GM04504 (cell line): Measurements from ENCODE around the gene CD63.
A peak's percentile ranks its signal among the peaks of the same experiment; 100 is the strongest.

ENCODE experiments used
- DNase-seq: peaks from one replicate; pipeline ENCODE4 v3.0.0-alpha.2; 2012; ENCODE audit warnings: low read depth

Gene CD63

DNA sequence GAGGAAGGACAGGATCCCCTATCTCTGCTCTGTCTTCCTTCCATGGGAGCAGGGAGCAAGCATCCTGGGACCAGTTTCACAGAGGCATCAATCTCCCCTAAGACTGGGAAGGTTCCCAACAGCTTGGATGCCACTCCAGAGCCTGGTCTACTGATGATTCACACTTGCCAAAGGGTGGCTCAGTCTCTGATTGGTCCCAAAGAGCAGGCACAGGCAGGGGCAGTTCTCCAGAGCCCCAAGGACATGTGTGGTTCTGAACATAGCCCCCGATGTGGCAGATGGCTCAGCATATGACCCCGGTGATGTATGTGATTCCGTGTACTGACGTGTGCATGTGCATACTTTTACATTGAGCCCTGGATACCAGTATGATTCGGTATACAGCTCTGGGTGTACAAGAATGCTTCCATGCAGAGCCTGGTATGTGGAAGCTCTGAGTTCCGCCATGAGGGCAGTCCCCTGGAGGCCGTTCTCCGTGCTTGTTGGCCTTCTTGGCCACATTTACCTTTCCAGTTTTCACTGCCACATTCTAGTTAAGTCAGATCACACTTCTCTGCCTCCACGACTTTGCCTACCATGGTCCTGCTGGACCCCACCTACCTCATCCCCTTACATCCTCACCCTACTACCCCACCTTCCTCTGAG is 42.3 kb downstream of the CD63 start:
- peak; percentile 1 for DNase-seq

DNA sequence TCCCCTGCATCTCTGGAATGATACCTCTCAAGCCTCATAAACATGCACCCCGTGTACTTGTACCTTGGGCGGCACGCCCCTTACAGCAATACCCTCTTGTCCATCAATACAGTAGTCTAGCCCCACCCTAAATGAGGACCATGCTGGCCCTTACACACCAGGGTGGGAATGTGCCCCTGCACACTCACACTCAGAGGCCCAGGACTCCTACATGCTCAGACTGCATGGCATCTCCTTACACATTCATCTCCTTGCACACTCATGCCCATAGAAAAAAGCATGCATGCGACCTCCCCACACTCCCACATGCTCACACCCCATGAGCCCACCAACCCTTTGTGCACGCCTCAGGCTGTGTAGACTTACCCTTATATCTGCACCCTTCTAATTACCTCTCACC is 43.1 kb downstream of the CD63 start:
- DNase-seq, result no peak

DNA sequence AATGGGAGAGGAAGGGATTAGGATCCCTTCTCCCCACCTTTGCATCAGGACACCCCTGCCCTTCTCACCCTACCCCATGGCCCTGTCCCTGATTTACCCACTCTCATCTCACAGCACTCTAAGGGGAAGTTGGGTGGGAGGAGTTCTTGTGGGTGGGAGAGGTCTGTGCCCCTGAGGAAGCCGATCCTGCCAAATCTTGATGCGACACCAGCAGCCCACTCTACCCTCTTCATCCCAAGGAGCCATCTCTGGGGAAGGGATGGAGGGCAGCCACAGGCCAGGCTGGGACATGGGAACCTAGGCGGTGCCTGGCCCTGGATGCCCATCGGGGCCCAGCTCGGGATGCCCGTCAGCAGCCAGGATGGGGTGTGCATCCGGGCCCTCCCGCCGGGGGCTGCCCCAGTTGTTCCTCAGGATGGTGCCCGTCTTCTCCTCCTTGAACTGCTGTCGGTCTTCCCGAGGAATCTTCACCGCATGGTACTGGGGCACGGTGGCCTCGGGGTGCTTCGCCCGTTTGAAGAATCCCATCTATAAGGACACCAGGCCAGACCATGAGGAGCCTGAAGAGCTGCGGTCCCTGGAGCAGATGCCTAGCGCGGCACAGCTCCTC is 43.9 kb downstream of the CD63 start:
- DNase-seq, result no peak

DNA sequence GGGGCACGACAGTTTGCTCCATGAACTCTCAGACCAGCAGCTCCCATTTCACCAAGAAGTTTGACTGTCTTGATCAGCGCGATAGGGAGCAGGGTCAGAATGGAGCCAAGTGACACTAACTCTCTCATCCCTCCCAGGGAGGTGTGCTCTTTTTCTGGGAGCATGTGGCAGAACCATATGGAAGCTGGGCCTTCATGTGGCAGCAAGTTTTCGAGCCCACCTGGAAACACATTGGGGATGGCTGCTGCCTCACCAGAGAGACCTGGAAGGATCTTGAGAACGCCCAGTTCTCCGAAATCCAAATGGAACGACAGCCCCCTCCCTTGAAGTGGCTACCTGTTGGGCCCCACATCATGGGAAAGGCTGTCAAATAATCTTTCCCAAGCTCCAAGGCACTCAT is 45.1 kb downstream of the CD63 start:
- no peak for DNase-seq

DNA sequence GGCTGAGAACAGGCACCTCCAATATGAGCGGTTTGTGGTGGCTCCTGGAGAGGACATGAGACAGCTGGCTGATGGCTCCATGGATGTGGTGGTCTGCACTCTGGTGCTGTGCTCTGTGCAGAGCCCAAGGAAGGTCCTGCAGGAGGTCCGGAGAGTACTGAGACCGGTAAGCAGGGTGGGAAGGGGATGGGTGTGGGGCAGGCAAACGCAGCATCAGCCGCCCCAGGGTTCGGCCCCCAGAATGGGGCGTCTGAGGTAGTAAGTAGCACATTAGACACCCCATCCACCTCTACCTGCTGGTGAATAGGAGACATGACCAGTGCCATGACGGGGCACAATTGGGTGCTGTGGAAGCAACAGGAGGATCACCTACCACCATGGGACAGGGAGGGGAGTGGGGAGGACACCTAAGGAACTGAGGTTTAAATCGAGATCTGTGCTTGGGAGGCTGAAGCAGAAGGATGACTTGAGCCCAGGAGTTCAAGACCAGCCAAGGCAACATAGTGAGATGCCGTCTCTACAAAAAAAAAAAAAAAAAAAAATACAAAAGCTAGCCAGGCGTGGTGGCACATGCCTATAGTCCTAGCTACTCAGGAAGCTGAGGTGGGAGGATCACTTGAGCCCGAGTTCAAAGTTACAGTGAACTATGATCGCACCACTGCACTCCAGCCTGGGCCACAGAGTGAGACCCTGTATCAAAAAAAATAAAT is 46.6 kb downstream of the CD63 start:
- no peak for DNase-seq

DNA sequence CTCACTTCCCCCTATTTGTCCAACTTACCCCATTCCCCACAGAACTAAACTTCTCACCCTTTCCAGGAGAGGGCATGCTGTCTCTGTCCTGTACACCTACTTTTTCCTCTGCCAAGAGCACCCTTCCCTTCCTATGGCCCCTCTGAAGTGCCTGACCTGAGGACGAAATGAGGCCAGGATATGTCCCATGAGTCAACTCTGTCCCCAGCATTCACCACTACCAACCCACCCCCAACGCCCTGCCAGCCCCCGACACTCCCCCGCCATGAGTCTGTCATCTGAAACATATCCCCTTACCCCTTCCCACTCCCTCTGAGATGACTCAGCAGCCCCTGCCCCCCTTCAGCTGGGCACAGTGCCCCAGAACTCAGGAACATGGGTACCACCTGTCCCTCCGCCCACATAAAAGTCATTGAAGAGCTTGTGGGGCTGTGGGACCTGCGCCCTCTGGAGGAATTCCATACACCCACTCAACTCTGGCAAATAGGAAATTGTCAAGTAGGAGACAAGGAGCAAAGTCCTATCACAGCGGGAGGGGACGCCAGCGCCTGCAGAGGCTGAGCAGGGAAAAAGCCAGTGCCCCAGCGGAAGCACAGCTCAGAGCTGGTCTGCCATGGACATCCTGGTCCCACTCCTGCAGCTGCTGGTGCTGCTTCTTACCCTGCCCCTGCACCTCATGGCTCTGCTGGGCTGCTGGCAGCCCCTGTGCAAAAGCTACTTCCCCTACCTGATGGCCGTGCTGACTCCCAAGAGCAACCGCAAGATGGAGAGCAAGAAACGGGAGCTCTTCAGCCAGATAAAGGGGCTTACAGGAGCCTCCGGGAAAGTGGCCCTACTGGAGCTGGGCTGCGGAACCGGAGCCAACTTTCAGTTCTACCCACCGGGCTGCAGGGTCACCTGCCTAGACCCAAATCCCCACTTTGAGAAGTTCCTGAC is 47.4 kb downstream of the CD63 start:
- peak; percentile 21 for DNase-seq

DNA sequence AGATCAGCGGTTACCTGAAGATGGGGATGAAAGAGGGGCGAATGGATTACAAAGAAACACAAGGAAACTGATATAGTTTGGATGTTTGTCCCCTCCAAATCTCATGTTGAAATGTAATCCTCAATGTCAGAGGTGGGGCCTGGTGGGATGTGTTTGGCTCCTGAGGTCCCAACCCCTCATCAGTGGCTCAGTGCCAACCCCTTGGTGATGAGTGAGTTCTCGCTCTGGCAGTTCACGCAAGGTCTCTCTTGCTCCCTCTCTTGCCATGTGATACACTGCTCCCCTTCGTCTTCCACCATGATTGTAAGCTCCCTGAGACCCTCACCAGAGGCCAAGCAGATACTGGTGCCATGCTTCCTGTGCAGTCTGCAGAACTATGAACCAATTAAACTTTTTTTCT is 49.1 kb downstream of the CD63 start:
- no peak for DNase-seq

DNA sequence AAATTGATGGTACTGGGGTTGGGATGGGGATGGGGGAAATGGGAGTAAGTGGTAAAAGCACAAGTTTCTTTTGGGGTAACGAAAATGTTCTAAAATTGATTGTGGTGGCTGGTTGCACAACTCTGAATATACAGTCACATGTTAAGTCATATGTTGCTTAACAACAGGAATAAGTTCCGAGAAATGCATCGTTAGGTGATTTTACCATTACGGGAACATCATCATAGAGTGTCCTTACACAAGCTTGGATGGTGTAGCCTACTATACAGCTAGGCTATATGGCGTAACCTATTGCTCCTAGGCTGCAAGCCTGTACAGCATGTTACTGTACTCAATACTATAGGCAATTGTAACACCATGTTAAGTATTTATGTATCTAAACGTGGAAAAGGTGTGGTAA is 52.1 kb downstream of the CD63 start:
- no peak for DNase-seq

DNA sequence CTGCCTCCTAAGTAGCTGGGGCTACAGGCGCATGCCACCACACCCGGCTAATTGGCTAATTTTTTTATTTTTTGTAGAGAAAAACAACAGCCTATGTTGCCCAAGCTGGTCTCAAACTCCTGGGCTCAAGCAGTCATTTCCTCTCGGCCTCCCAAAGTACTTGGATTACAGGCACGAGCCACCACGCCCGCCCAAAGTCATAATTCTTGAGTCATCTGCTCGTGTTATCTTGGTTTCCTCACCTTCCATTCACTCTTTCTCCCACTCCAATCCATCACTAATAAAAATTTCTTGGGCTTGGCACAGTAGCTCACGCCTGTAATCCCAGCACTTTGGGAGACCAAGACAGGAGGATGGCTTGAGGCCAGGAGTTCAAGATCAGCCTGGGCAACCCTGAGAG is 53.1 kb downstream of the CD63 start:
- no peak for DNase-seq
